Keratinocyte (primary cell): Measurements from ENCODE around the gene ERCC1.
"Not testable (repeated sequence)": the region's sequence is repeated elsewhere in the genome, so short reads cannot be mapped to it uniquely, and the experiment has no call there.

Experiments
- CTCF ChIP-seq, 3 experiments: IDR thresholded peaks in 1 of 3; conservative IDR thresholded peaks in 1 of 3; optimal IDR thresholded peaks in 1 of 3; 2 replicates in 2 of 3; 3 replicates in 1 of 3; pipeline versions ENCODE3 to v1.5.1; 2011; ENCODE audit warnings: low read length in 3 of 3, mild to moderate bottlenecking in 3 of 3, moderate library complexity in 2 of 3, control low read depth in 1 of 3, inconsistent platforms in 1 of 3; ENCODE audit not compliant: insufficient read depth in 2 of 3; ENCODE audit errors: extremely low read depth in 1 of 3
- EZH2 ChIP-seq: IDR thresholded peaks from one replicate; pipeline ENCODE4 v1.6.1; 2012; ENCODE audit warnings: inconsistent platforms, mild to moderate bottlenecking, low read length, moderate library complexity

DNA sequence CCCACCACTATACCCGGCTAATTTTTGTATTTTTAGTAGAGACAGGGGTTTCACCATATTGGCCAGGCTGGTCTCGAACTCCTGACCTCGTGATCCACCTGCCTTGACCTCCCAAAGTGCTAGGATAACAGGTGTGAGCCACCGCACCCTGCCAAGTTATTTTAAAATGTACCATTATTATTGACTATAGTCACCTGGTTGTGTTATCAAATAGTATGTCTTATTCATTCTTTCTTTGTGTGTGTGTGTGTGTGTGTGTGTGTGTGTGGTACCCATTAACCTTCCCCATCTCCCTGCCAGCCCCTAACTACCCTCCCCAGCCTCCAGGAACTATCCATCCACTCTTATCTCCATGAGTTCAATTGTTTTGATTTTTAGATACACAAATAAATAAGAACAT is 13.4 kb downstream of the ERCC1 start:
- not testable (repeated sequence) for TF ChIP-seq CTCF (optimal IDR thresholded peaks at IDR 0.05 in 1 of 3, IDR thresholded peaks at IDR 0.05 in 1 of 3, conservative IDR thresholded peaks at IDR 0.05 in 1 of 3; ENCODE audit: extremely low read depth in 1 of 3, insufficient read depth in 2 of 3, low read length in 3 of 3); EZH2
